DMS 273 treated with DMSO at 0.1 percent for 48 hours (cell line): ENCODE measurements around the gene ZNF33A.
A peak's percentile ranks its signal among the peaks of the same experiment; 100 is the strongest.
"Not testable (repeated sequence)": the region's sequence is repeated elsewhere in the genome, so short reads cannot be mapped to it uniquely, and the experiment has no call there.

Source experiments
- DNase-seq: peaks from one replicate; lab custom pipeline; 2025; lab: John Stamatoyannopoulos, UW

Gene ZNF33A

DNA sequence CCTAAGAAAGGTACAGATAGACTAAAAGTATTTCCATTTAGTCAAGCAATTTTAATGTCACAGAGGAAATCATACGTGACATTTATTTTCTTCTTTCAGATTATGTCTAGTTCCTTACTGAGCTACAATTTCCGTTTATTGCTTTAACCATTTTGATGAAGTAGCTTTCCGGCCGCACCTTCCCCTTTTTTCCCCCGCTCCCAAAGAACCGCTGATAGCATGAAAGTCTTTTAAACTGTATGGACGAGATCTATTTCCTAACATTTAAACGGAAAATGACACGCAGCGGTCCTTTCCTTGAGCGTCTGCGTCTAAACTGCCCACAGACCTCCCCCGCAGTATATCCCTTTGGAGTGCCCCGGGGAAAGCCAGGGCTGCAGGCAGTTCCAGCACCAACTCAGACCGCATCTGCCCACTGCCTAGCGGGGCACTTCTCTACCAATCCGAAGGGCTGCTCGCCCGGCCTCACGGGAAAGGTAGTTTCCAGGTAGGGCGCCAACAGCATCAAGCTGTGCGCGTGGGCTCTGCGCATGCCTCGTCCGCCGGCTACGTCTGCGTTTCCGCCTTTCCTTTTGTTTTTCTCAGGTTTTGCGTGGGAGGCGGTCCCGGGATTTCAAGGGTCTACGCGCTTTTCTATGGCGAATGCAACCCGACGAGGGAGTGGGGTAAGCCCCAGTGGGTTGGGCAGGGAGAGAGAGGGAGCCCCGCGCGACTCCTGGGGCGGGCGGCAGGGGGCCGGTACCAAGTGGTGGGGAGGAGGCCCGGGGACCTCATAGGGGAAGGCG lies at the start of gene ZNF33A:
ZNF33A (plus strand) TSS at position 557 of the 785 bp plus-strand sequence. CDS start 1,667 bp downstream, outside the sequence.
- DNase-seq, result peak; percentile 76

DNA sequence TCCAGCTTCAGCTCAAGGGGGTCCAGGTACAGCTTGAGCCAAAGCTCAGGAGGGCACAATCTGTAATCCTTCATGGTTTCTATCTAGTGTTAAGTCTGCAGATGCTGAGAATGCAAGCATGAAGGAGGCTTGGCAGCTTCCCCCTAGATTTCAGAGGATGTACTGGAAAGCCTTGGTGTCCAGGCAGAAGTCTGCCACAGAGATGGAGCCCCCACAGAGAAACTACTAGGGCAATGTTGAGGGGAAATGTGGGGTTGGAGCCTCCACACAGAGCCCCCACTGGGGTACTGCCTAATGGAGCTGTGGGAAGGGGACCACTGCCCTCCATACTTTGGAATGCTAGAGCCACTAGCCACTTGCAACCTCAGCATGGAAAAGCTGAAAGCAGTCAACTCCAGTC lies 45.5 kb upstream of the ZNF33A start:
- DNase-seq, result no peak

DNA sequence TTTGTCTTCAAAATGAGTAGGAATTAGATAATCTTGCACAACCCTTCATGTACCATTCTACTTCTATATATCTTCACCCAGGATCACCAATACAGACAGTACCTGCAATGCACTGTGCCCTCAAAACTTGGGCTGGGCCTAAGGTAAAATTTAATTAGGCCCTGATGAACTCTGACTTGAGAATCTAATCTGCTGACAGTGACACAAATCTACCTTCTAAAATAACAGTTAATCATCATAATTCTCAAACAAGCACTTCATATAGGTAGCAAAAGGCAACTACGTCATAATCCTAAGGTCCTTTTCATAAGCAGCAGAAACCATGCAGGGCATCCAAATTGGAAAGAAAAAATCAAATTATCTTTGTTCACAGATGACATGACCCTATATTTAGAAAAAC lies 38.1 kb upstream of the ZNF33A start:
- DNase-seq, result no peak

GRCh38 chr10:37975401-37975991 lies 35.0 kb upstream of the ZNF33A start:
- DNase-seq, result no peak

DNA sequence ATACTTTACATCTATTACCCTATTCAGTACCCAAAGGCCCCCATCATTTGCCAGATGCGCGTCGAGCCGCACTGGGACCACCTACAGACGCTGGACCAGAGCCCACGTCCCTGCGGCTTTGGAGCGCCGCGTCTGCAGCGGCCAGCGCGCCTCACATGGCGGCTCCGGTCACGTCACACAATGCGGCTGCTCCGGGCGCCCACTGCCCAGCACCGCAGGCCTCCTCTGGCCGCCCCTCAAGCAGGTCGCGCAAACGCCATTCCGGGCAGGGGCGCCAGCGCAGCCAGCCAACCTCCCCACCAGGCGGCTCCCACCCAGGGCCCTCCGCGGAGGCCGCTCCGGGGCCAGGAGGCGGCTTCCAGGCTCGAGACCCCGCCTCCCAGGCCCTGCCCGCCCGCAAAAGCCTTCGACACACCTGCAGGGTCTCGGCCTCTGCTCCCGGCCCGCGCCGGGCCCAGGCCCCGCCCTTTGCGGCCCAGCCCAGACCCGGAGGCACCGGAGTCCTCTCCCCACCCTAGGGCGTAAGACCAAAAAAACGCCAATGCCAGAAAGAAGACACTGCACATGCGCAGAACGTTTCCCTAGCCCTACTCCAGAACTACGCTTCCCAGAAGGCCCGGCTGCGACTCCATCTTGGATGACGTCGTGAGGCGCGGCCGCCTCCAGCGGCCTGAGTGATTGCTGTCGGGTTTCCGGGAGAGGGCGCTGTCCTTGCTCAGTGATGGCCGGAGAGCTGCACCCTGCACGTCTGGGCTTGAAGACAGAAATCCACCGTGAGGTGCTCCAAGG lies 34.2 kb upstream of the ZNF33A start, which contains the start of gene ZNF25:
ZNF25 (minus strand) TSS at position 557 of the 789 bp plus-strand sequence. CDS start 4,925 bp downstream, outside the sequence.
- DNase-seq, result peak; percentile 95

- DNase-seq, result no peak
Measured at GRCh38 chr10:37976880-37977203, 33.6 kb upstream of the ZNF33A start.

- no peak for DNase-seq
Measured at GRCh38 chr10:37991655-37992054, 18.8 kb upstream of the ZNF33A start.

GRCh38 chr10:37992083-37992482 lies 18.4 kb upstream of the ZNF33A start:
- DNase-seq, result no peak

GRCh38 chr10:37998920-37999319 lies 11.6 kb upstream of the ZNF33A start:
- DNase-seq, result not testable (repeated sequence)

- not testable (repeated sequence) for DNase-seq
Measured at GRCh38 chr10:38000474-38000873, 10.0 kb upstream of the ZNF33A start.

DNA sequence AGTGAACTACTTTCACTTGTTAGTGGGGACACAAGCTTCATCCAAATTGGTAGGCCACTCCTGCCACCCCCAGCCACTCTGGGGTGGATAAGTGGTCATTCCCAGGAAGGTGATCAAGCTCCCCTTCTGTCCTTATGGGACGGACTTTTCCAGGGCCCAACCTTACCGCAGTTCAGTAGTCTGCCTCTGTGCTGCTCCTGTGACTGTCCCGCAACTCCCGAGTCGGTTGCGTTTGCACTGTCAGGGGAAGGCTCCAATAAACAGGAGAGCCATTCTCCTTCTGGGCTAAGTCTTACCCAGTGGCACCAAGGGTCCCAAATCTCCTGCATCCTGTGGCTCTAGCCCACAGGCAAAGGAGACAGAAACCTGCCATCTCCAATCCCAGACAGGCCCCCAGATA lies 7.4 kb upstream of the ZNF33A start:
- no peak for DNase-seq

GRCh38 chr10:38003588-38003987 lies 6.9 kb upstream of the ZNF33A start:
- no peak for DNase-seq

DNA sequence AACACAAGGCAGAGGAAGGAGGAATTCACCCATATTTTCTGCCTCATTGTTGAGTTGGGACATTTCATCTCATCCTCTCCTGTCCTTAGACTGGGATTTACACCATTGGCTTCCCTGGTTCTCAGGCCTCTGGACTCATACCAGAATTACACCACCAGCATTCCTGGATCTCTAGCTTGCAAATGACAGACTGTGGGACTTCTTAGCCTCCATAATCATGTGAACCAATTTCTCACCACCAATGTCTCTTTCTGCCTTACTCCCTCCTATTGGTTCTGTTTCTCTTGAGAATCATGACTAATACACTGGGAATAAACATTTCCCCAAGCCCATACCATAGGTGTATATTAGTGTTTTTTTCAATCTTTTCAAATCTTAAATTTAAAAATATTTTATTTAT lies 2.9 kb upstream of the ZNF33A start:
- no peak for DNase-seq

- no peak for DNase-seq
Measured at GRCh38 chr10:38007991-38008390, 2.5 kb upstream of the ZNF33A start.

DNA sequence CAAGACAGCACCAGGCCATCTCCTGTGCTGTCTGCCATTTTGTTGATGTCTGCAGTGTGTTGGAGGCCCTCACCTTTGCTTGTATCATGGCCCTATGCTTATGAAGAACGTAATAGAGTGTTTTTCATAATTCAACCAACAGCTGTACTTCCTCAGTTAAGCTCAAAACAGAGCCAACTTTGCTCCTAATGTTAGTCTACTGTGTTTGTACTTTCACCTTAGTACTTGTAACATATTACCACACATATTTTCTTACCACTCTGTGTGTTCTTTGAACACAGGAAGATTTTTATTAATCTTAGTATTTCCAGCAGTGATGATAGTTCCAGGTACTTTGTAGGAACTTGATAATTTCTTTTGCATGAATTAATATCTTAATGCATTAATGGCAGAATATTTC lies 5.9 kb downstream of the ZNF33A start:
- no peak for DNase-seq

- not testable (repeated sequence) for DNase-seq
Measured at GRCh38 chr10:38019124-38019523, 8.6 kb downstream of the ZNF33A start.

- no peak for DNase-seq
Measured at GRCh38 chr10:38025283-38025682, 14.8 kb downstream of the ZNF33A start.

DNA sequence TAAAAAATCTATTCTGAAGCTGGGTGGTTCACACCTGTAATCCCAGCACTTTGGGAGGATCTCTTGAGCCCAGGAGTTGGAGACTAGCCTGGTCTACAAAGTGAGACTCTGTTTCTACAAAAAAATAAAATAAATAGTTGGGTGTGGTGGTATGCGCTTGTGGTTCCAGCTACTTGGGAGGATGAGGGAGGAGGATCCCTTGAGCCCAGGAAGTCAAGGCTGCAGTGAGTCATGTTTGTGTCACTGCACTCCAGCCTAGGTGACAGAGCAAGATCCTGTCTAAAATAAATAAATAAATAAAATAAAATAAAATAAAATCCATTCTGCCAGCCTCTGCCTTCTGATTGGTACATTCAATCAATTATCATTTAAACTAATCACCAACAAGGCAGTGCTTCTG lies 17.5 kb downstream of the ZNF33A start:
- no peak for DNase-seq

DNA sequence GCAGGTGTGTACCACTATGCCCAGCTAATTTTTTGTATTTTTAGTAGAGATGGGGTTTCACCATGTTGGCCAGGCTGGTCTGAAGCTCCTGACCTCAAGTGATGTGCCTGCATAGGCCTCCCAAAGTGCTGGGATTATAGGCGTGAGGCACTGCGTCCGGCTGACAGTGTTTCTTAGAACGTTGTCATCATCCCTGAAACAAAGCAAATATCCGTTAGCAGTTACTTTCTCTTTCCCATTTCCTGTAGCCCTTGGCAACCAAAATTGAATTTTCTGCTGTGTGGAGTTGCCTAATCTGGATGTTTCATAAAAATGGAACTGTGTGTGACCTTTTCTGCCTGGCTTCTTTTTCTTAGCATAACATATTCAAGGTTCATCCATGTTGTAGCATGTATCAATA lies 22.4 kb downstream of the ZNF33A start:
- DNase-seq, result no peak

- no peak for DNase-seq
Measured at GRCh38 chr10:38038107-38038931, 27.8 kb downstream of the ZNF33A start.

GRCh38 chr10:38038932-38039245 lies 28.4 kb downstream of the ZNF33A start:
- DNase-seq, result no peak

GRCh38 chr10:38043516-38043915 lies 33.0 kb downstream of the ZNF33A start:
- DNase-seq, result no peak
